Measurements from ENCODE around the gene PTPRA.

GRCh38 chr20:3084283-3084985 is 211.2 kb downstream of the PTPRA start, which contains the start of gene AVP:
- no peak for TF ChIP-seq POLR2AphosphoS5 (IDR thresholded peaks at IDR 0.05; ENCODE audit: low read depth, low read length)
- TF ChIP-seq PAX5 (IDR thresholded peaks at IDR 0.05; ENCODE audit: insufficient read depth, low read length, severe bottlenecking): no peak
- TF ChIP-seq POLR2A (IDR thresholded peaks at IDR 0.05; ENCODE audit: low read depth, low read length): no peak
- no peak for TF ChIP-seq POU2F2 (IDR thresholded peaks at IDR 0.05; ENCODE audit: low read depth, low read length)
- no peak for TF ChIP-seq TAF1 (IDR thresholded peaks at IDR 0.05; ENCODE audit: low read depth, low read length)
- TF ChIP-seq SPI1 (IDR thresholded peaks at IDR 0.05; ENCODE audit: low read depth, low read length): no peak

All from GM12891 (cell line).